Stimulated activated naive CD4-positive, alpha-beta T cell (primary cell): ENCODE data around the gene DMRTC2.

Source experiments
- DNase-seq, 6 experiments: peaks; one replicate each; lab custom pipeline; 2025; lab: John Stamatoyannopoulos, UW

Gene DMRTC2

GRCh38 chr19:41845001-41845050 is at the start of gene DMRTC2:
Gene DMRTC2 (plus strand): TSS chr19:41845042. CDS start chr19:41847429, 2,387 bp downstream.
- no peak for DNase-seq

- no peak for DNase-seq
Observed at GRCh38 chr19:41796362-41796761, 48.5 kb upstream of the DMRTC2 start, which contains the start of gene CEACAM3. Gene CEACAM3 (plus strand): TSS chr19:41796587. CDS start chr19:41796678, 91 bp downstream.

- DNase-seq, result no peak
Observed at GRCh38 chr19:41796901-41797300, 47.9 kb upstream of the DMRTC2 start.

- DNase-seq, result no peak
Observed at GRCh38 chr19:41799444-41800000, 45.3 kb upstream of the DMRTC2 start.

DNA sequence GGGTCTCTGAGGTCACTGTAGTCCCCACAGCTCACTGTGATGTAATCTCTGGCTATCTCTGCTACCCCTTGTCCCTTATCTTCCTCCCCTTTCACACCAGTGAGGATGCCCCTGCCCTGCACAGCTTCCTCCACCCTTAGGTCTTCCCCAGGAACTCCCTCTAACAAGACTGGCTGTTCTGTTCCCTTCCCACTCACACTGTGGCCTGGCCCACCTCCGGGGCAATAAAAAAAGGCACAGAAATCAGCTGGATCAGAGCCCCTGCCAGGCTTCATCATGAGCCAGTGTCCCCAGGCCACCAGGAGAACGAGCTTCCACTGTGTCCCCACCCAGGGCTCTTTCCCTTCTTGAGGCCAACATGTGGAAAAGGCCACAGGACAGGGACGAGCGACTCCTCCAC is 43.8 kb upstream of the DMRTC2 start:
- DNase-seq, result no peak

DNA sequence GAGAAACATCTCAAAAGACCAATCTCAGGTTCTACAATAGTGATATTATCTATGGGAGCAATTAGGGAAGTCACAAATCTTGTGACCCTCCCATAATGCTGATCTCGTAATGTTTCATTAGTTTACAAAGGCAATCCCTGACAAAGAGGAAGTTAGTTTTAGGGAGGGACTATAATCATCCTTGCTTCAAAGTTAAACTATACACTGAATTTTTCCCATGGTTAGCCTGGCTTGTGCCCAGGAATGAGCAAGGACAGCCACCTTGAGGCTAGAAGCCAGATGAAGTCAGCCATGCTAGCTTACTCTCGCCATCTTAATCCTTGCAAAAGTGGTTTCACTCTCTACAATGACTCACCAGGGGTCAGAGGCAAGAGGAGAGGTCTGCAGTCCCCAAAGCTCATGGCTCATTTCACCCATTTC is 43.0 kb upstream of the DMRTC2 start:
- DNase-seq, result no peak

- DNase-seq, result no peak
Observed at GRCh38 chr19:41802770-41803169, 42.1 kb upstream of the DMRTC2 start.

DNA sequence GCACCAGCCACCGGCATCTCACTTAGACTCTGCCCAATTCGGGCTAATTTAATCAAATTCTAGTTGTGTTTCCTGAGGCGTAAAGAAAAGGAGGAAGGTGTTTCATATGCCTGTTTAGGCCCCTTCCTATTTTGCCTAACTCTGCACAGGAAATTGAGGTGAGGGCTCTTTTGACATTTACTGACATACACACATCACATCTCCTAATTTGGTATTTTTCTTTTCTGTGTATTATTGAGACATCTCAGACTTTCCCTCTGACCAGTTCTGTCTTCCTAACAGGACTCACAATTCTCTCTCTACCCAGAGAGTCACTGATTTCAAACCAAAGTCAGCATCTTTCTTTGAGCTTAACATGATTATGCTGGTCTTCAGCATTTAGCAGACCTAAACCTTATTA is 40.5 kb upstream of the DMRTC2 start:
- DNase-seq, result peak in 1 of 6 experiments; percentile 12

DNA sequence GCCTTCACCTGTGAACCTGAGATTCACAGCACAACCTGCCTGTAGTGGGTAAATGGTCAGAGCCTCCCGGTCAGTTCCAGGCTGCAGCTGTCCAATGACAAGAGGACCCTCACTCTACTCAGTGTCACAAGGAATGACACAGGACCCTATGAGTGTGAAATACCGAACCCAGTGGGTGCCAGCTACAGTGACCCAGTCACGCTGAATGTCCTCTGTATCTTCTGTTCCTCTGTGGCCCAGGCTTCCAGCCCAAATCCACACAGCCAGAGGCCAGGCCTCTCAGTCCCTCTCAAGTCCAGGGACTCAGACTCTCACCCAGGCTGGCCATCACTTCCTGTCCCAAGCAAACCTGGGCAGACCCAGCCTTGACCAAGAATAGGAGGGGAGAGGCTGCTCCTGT is 37.7 kb upstream of the DMRTC2 start:
- no peak for DNase-seq

DNA sequence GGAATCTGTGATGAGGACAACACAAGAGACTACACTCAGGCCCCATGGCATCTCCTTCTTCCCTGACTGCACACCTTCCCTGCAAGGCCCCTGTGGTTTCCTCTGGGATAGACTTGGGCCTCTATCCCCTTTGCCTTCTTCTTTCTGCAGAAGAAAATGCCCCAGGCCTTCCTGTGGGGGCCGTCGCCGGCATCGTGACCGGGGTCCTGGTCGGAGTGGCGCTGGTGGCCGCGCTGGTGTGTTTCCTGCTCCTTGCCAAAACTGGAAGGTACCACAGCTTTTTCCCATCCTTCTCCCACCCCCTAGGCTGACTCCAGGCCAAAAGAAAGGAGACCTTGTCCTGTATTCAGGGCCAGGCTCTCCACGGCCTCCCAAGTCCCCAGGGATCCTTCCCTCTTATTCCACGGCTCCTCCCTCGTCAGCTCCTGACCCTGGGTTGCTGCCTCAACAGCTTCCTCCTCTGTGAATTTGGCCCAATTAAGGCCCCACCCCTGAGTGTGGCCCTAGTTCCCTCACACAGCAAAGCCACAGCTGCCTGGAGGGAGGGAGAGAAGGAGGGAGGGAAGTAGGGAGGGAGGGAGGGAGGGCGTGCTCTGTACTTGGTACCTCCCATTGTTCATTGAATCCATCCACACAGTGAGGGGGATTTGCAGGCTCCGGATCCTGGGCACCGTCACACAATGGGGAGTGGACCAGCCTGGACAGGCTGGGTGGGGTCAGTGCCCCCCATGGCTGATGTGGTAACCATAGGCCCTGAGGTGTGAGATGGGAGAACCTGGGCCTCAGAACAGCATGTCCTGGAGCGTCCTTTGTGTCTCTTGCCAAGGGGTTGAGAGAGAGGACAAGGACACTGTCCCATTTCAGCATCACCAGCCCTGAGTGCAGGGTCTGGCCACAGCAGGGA is 35.9 kb upstream of the DMRTC2 start:
- DNase-seq, result no peak

DNA sequence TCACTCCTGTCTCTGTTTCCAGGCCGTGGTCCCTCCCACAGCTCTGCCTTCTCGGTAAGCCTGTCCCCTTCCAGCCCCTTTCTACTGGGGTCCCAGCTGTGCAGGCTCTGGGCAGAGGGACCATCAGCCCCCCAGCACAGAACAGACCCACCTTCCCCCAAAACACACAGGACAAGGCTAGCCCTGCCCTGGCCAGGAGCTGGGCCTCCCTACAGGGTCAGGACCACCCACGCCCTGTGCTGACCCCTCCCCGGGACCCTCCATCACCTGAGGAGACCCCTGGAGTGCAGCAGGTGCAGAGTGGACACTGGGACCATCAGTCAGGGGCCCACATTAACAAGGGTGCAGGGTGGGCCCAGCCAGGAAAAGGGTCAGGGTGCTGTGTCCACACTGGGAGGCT is 34.5 kb upstream of the DMRTC2 start:
- DNase-seq, result no peak

DNA sequence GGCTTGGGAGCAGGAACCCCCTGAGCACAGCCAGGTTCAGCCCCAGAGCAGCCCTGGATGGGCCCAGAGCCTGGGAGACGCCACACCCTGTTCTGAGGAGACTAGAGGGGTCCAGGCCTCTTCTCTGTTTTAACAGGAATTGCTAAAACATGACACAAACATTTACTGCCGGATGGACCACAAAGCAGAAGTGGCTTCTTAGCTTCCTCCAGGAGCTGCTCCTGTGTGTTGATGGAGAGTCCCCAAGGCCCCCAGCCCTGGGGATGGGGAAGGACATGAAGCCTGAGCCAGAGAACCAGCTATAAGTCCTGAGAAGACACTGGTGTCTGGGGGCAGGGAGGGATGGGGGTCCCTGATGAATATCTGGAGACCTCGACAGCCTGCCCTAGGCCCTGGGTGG is 33.8 kb upstream of the DMRTC2 start:
- no peak for DNase-seq

DNA sequence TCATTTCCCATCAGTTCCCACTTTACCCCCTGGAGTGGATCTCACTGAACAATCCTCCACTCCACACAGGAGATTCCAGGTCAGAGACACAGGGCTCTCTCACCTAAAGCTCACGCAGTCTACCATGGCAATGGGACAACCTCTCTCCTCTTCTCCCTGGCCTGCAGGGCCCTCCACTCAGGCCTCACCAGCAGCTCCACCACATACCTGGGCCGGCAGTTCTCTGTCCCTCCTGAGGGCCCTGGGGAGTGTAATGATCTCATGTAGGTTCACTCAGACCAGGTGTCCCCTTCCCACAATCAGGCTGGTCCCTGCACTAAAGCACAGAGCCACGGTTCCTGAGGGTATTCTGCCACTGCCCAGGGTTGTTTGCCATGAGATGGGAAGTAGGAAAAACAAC is 32.9 kb upstream of the DMRTC2 start:
- no peak for DNase-seq

DNA sequence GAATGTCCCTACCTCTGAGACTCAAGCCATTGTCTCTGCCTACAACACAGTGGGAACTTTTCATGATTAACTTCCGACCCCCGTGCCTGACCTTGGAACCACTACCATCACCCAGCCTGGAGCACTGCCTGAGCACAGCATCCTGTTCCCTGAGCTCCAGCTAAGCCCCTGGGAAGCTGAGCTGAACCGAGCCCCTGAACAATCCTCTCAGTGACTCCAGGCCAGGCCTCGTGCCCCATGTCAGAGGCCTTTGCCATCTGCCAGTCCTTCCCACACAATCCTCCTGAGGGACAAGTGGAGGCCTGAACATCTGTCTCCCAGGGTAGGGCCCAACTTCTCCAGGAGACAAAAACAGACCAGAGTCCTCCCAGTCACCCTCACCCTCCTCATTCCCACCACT is 30.9 kb upstream of the DMRTC2 start:
- no peak for DNase-seq

GRCh38 chr19:41815301-41815700 is 29.5 kb upstream of the DMRTC2 start:
- no peak for DNase-seq

DNA sequence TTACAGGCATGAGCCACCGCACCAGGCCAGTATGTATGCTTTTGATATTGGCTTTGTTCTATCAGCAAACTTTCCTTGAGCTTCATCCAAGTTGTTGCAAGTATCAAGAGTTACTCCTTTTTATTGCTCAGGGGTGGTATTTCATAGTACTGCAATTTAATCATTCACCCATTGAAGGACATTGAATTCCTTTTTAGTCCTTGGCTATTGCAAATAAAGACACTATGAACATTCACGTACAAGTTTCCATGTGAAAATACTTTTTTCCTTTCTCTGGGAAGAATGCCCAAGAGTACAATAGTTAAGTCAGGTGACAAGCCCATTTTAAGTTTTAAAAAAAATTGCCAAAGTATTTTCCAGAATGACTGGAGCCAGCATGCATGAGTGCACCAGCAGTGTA is 28.1 kb upstream of the DMRTC2 start:
- no peak for DNase-seq

- peak; percentile 20 to 65 (median 38) for DNase-seq
Observed at GRCh38 chr19:41821003-41821735, 23.7 kb upstream of the DMRTC2 start.

- no peak for DNase-seq
Observed at GRCh38 chr19:41837981-41838708, 6.7 kb upstream of the DMRTC2 start.

DNA sequence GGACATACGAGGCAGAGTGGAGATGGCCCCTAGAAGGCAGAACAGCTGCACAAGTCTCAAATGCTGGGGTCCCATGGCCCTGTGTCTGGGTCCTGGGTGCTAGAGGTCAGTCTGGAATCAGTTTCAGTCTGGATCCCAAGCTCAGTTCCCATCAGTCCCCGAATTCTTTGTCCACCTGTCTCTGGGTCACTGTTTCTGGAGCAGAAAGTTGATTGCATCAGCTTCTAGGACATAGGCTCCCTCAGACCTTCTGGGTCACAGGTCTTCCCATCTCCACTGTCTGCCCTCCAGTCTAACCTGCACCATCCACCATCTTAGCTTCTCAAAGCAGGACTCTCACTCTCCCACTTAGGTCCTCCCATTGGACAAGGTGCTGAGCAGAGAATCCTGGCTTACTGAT is 5.6 kb upstream of the DMRTC2 start:
- DNase-seq, result no peak

DNA sequence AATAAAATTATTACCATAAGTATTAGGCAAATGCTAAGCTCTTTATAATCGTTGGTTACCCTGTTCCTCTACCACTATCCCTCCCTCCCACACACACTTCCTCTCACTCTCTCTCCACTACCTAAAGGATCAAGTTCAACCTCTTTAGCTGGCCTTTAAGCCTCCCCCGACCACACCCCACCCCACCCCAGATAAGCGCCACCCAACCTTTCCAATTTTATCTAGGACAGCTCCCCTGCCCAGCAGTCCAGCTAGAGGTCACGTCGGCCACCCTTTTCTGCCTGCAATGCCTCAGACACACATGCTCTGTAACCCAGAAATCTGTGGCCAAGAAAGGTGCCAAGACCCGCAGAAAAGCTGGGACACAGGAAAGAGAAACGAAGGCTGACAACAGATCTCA is 1.5 kb upstream of the DMRTC2 start:
- DNase-seq, result no peak

- no peak for DNase-seq
Observed at GRCh38 chr19:41844601-41845000, 241 bp upstream of the DMRTC2 start, which contains the start of gene LYPD4. Gene LYPD4 (minus strand): TSS chr19:41844683. CDS start chr19:41839285, 5,398 bp downstream.

DNA sequence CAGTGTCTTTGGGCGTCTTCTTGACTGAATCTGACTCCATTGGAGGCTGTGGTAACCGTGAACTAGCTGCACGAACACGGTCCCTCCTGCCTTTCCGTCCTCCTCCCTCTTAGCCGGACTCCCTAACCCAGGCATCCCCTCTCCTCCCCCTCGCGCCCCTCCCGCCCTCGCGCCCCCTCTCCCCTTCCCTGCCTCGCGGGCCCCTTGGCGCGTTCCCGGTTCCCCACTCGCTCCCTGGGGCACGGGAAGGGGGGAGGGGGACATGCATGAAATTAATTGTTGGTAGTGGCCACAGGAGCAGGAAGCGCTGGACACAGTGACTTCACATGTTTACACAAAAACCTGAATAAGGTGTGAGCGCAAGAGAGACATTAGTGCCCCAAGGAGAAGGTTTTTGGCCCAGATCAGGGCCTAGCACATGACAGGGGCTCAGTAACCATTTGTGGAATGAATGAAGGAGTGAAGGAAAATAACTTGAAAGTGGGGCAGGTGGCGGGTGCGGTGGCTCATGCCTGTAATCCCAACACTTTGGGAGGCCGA is 279 bp downstream of the DMRTC2 start:
- DNase-seq, result no peak
